Colonic mucosa (tissue), 4 donors: ENCODE data around the gene LMF1. TPM values are rescaled to one million over a fixed set of nuclear protein-coding genes. Genes with fewer than 3 reads are reported as not detected.
"Not testable (repeated sequence)": the region's sequence is repeated elsewhere in the genome, so short reads cannot be mapped to it uniquely, and the experiment has no call there.

Experiments used
- DNase-seq: peaks from one replicate; pipeline ENCODE4 v3.0.0-alpha.2; 2020
- H3K27ac ChIP-seq: fragments of 200-600 bp; one replicate; pipeline ENCODE4 v1.8.0; 2021
- H3K27me3 ChIP-seq: fragments of 200-600 bp; one replicate; pipeline ENCODE4 v1.8.0; 2021
- H3K36me3 ChIP-seq: fragments of 200-600 bp; one replicate; pipeline ENCODE4 v1.8.0; 2021
- H3K4me1 ChIP-seq: fragments of 200-600 bp; one replicate; pipeline ENCODE4 v1.8.0; 2021; ENCODE audit warnings: mild to moderate bottlenecking
- H3K4me3 ChIP-seq: fragments of 200-600 bp; one replicate; pipeline ENCODE4 v1.8.0; 2021
- H3K9ac ChIP-seq, 2 donors: one replicate each; pipeline ENCODE4 v1.7.0; 2013; ENCODE audit warnings: control low read depth in 2 of 2, low read depth in 2 of 2, low read length in 2 of 2
- H3K9me3 ChIP-seq: fragments of 200-600 bp; one replicate; pipeline ENCODE4 v1.8.0; 2021
- intact Hi-C: fragments of 100-400 bp; cut with DNase I; formaldehyde crosslinking; loops from one replicate; pipeline ENCODE4 v1.14.1; 2022
- total RNA-seq, 2 donors: library from RNA; stranded (reverse); fragmentation: NEBNext Ultra II Directional in 1 of 2; extraction: Animal tissue kit (Norgen Biotek cat#: 25700) in 1 of 2; gene quantifications; one replicate each; pipeline ENCODE4 v1.2.1, GENCODE V29; 2021
- TF ChIP-seq, protein P1 (sequence below): fragments of 200-600 bp; IDR thresholded peaks from one replicate; pipeline ENCODE4 v1.8.0; 2022; ENCODE audit warnings: antibody characterized with exemption, mild to moderate bottlenecking
- donor health status: healthy.
- donor health status: DM: no; HTN: no; CAD: no.
- donor health status: DM: no; HTN: no; CAD: no.

The LMF1 gene
- total RNA-seq, 2 donors from 2014 or later = 8.4 to 12.8 TPM

DNA sequence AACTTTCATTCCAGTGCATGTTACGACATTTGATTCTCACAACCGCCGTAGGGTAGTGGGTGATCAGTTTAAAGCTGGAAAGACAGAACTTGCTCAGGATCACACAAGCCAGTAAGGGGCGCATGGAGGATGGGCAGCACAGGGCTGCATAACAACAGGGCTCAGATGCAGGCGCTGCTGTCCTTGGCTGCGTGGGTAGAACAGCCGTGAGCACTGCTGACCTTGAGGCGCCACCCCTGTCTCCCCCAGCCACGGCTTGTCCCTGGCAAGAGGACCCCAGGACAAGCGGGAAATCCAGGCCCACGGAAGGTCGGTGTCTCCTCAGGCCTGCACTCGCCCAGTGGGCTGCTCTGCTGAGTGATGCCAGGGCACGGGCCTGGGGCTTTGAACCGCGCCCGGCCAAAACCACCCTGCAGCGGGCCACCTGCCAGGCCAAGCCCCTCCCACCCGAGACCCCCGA, 84.7 kb downstream of the LMF1 start:
- Histone ChIP-seq H3K27me3 (no peaks in the 10 kb centered on the region), H3K27ac (no peak overlapping the region), H3K4me3 (no peak overlapping the region), H3K4me1 (no peaks in the 10 kb centered on the region), H3K36me3 (no peaks in the 10 kb centered on the region), H3K9me3 (no peaks in the 10 kb centered on the region), H3K9ac (no peak overlapping the region)
- DNase-seq = no peak
- TF ChIP-seq, protein P1, sequence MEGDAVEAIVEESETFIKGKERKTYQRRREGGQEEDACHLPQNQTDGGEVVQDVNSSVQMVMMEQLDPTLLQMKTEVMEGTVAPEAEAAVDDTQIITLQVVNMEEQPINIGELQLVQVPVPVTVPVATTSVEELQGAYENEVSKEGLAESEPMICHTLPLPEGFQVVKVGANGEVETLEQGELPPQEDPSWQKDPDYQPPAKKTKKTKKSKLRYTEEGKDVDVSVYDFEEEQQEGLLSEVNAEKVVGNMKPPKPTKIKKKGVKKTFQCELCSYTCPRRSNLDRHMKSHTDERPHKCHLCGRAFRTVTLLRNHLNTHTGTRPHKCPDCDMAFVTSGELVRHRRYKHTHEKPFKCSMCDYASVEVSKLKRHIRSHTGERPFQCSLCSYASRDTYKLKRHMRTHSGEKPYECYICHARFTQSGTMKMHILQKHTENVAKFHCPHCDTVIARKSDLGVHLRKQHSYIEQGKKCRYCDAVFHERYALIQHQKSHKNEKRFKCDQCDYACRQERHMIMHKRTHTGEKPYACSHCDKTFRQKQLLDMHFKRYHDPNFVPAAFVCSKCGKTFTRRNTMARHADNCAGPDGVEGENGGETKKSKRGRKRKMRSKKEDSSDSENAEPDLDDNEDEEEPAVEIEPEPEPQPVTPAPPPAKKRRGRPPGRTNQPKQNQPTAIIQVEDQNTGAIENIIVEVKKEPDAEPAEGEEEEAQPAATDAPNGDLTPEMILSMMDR = no peak
- intact Hi-C loops = no loop called here

DNA sequence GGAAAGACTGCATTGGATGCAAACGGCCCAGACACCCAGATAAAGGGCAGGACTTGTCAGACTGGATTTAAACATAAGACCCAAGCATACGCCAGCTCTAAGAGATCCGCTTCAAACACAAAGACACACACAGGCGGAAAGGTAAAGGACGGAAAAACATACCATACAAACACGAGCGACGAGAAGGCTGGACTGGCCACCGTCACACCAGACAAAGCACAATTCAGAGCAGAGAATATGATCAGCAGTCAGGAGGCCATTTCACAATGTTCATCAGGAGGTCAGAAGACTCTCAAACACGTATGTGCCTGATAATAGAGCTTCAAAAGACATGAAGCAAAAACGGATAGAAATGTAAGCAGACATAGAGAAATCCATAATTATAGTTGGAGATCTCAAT, 85.4 kb downstream of the LMF1 start:
- Histone ChIP-seq H3K9me3 (no peaks in the 10 kb centered on the region), H3K36me3 (no peaks in the 10 kb centered on the region), H3K4me3 (no peak overlapping the region), H3K27me3 (no peaks in the 10 kb centered on the region), H3K9ac (no peak overlapping the region), H3K4me1 (no peaks in the 10 kb centered on the region), H3K27ac (no peak overlapping the region)
- TF ChIP-seq, protein P1 = no peak
- intact Hi-C loops = no loop called here
- DNase-seq = no peak

DNA sequence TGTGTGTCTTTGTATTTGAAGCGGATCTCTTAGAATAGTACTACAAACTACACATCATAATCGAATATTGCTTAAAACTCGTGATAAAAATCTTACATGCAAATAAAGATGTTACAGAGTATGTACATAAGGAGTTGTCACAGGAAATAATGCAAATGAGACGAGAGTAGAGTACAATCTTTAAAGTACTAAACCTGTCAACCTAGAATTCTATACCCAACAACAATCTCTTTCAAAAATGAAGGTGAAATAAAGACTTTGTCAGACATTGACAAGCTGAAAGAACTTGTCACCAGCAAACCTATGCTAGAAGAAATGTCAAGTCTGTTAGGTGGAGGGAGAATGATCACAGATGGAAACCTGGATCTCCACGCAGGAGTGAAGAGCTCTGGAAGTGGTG, 86.6 kb downstream of the LMF1 start:
- TF ChIP-seq, protein P1 = no peak
- no peaks in the 10 kb centered on the region for H3K4me1 ChIP-seq
- no peaks in the 10 kb centered on the region for H3K36me3 ChIP-seq
- H3K9me3 ChIP-seq = no peaks in the 10 kb centered on the region
- H3K27me3 ChIP-seq = no peaks in the 10 kb centered on the region
- no peak overlapping the region for H3K4me3 ChIP-seq
- no peak overlapping the region for H3K27ac ChIP-seq
- DNase-seq = no peak
- no peak overlapping the region for H3K9ac ChIP-seq
- intact Hi-C loops = no loop called here

DNA sequence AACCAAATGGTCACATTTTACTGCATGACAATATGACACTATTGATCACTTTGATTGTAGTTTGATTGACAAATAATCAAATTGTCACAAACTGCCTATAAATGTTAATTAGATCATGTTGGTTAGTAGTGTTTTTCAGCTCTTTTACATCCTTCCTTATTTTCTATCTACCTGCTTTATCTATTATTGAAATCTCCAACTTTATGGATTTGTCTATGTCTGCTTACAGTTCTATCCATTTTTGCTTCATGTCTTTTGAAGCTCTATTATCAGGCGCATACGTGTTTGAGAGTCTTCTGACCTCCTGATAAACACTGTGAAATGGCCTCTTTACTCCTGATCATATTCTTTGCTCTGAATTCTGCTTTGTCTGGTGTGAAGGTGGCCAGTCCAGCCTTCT, 87.0 kb downstream of the LMF1 start:
- intact Hi-C loops = no loop called here
- Histone ChIP-seq H3K9me3 (no peaks in the 10 kb centered on the region), H3K27ac (no peak overlapping the region), H3K27me3 (no peaks in the 10 kb centered on the region), H3K4me1 (no peaks in the 10 kb centered on the region), H3K4me3 (no peak overlapping the region), H3K9ac (no peak overlapping the region), H3K36me3 (no peaks in the 10 kb centered on the region)
- TF ChIP-seq, protein P1 = no peak
- no peak for DNase-seq

DNA sequence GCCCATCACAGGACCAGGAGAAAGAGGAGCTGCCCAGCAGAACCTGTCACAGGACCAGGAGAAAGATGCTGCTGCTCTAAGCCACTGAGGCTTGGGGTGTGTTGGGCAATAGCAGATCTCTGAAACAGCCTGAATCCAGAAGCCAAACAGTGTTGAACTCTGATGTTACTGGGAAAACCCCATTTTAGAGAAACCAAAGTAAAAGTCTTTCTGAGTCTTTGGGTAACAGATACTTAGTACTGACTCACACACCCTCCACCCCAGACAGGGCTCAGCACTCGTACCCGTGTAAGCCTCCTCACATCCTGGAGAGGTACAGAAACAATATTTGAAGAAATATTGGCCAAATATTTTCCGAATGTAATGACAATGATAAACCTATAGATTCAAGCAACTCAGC, 87.4 kb downstream of the LMF1 start:
- TF ChIP-seq, protein P1 = no peak
- H3K27ac ChIP-seq = no peak overlapping the region
- no peaks in the 10 kb centered on the region for H3K36me3 ChIP-seq
- no peaks in the 10 kb centered on the region for H3K4me1 ChIP-seq
- no peaks in the 10 kb centered on the region for H3K27me3 ChIP-seq
- H3K4me3 ChIP-seq = no peak overlapping the region
- H3K9ac ChIP-seq = no peak overlapping the region
- H3K9me3 ChIP-seq = no peaks in the 10 kb centered on the region
- intact Hi-C loops = no loop called here
- DNase-seq = no peak

DNA sequence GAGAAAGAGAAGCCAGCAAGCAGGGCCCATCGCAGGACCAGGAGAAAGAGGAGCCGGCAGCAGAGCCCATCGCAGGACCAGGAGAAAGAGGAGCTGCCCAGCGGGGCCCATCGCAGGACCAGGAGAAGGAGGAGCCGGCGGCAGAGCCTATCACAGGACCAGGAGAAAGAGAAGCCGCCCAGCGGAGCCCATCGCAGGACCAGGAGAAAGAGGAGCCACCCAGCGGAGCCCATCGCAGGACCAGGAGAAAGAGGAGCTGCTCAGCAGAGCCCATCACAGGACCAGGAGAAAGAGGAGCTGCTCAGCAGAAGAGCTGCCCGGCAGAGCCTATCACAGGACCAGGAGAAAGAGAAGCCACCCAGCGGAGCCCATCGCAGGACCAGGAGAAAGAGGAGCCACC, 88.1 kb downstream of the LMF1 start:
- H3K9ac ChIP-seq, H3K4me1 ChIP-seq, DNase-seq, intact Hi-C loops, H3K9me3 ChIP-seq, H3K27ac ChIP-seq, H3K36me3 ChIP-seq, H3K4me3 ChIP-seq, H3K27me3 ChIP-seq: not testable (repeated sequence)
